Liver (tissue), 9 donors: ENCODE measurements around the gene KCNQ1. TPM values are rescaled to one million over a fixed set of nuclear protein-coding genes. Genes with fewer than 3 reads are reported as not detected.

ENCODE experiments used
- DNase-seq: peaks from one replicate; pipeline ENCODE4 v3.0.0-alpha.2; 2017; ENCODE audit warnings: low spot score
- H3K27ac ChIP-seq, 2 donors: one replicate each; pipeline ENCODE4 v1.7.0; 2013; ENCODE audit warnings: inconsistent platforms in 2 of 2, low read length in 2 of 2, control low read depth in 1 of 2, low read depth in 1 of 2, mild to moderate bottlenecking in 1 of 2
- H3K27me3 ChIP-seq, 4 donors: one replicate each; pipeline versions ENCODE4 v1.6.1 to v1.7.0; 2013; ENCODE audit warnings: low read length in 3 of 4, inconsistent platforms in 1 of 4, mild to moderate bottlenecking in 1 of 4, moderate library complexity in 1 of 4; ENCODE audit not compliant: control insufficient read depth in 4 of 4, insufficient read depth in 4 of 4
- H3K36me3 ChIP-seq, 4 donors: one replicate each; pipeline versions ENCODE4 v1.6.1 to v1.7.0; 2013; ENCODE audit warnings: low read length in 3 of 4, mild to moderate bottlenecking in 3 of 4, low read depth in 1 of 4, moderate library complexity in 1 of 4; ENCODE audit not compliant: control insufficient read depth in 4 of 4, insufficient read depth in 3 of 4
- H3K4me1 ChIP-seq, 4 donors: one replicate each; pipeline versions ENCODE4 v1.6.1 to v1.7.0; 2013; ENCODE audit warnings: low read length in 3 of 4, mild to moderate bottlenecking in 3 of 4, moderate library complexity in 1 of 4; ENCODE audit not compliant: control insufficient read depth in 4 of 4, insufficient read depth in 4 of 4
- H3K4me3 ChIP-seq, 3 donors: one replicate each; pipeline versions ENCODE4 v1.6.1 to v1.7.0; 2013; ENCODE audit warnings: low read length in 3 of 3, control low read depth in 1 of 3, low read depth in 1 of 3, mild to moderate bottlenecking in 1 of 3
- H3K9ac ChIP-seq, 2 donors: one replicate each; pipeline ENCODE4 v1.7.0; 2013; ENCODE audit warnings: low read length in 2 of 2, mild to moderate bottlenecking in 2 of 2, moderate library complexity in 2 of 2, control low read depth in 1 of 2, low read depth in 1 of 2
- H3K9me3 ChIP-seq, 4 donors: one replicate each; pipeline versions ENCODE4 v1.6.1 to v1.7.0; 2013; ENCODE audit warnings: low read length in 3 of 4; ENCODE audit not compliant: control insufficient read depth in 4 of 4
- ATF3 ChIP-seq: IDR thresholded peaks from 2 replicates; pipeline ENCODE4 v1.6.1; 2016; ENCODE audit warnings: antibody characterized with exemption
- EGR1 ChIP-seq, 2 donors: IDR thresholded peaks; 2 replicates each; pipeline ENCODE4 v1.6.1; 2016 to 2018; ENCODE audit warnings: antibody characterized with exemption in 2 of 2, low read depth in 2 of 2
- FOXA1 ChIP-seq: IDR thresholded peaks from 2 replicates; pipeline ENCODE4 v1.6.1; 2016; ENCODE audit warnings: antibody characterized with exemption
- FOXA2 ChIP-seq: IDR thresholded peaks from 2 replicates; pipeline ENCODE4 v1.6.1; 2016; ENCODE audit warnings: antibody characterized with exemption
- GABPA ChIP-seq, 2 donors: IDR thresholded peaks in 1 of 2; conservative IDR thresholded peaks in 1 of 2; 2 replicates each; pipeline ENCODE4 v1.6.1; 2016; ENCODE audit warnings: antibody characterized with exemption in 2 of 2, mild to moderate bottlenecking in 1 of 2, moderate library complexity in 1 of 2
- HNF4A ChIP-seq, 2 donors: conservative IDR thresholded peaks; 2 replicates each; pipeline ENCODE4 v1.6.1; 2016; ENCODE audit warnings: antibody characterized with exemption in 2 of 2, mild to moderate bottlenecking in 2 of 2
- HNF4G ChIP-seq: IDR thresholded peaks from 2 replicates; pipeline ENCODE4 v1.6.1; 2016; ENCODE audit warnings: antibody characterized with exemption
- JUND ChIP-seq, 2 donors: IDR thresholded peaks; 2 replicates each; pipeline ENCODE4 v1.6.1; 2016; ENCODE audit warnings: antibody characterized with exemption in 2 of 2
- MAX ChIP-seq: IDR thresholded peaks from 2 replicates; pipeline ENCODE4 v1.6.1; 2016; ENCODE audit warnings: antibody characterized with exemption
- RAD21 ChIP-seq, 2 donors: IDR thresholded peaks; 2 replicates each; pipeline ENCODE4 v1.6.1; 2016; ENCODE audit warnings: antibody characterized with exemption in 2 of 2, mild to moderate bottlenecking in 2 of 2
- REST ChIP-seq: IDR thresholded peaks from 2 replicates; pipeline ENCODE4 v1.6.1; 2016; ENCODE audit warnings: antibody characterized with exemption, mild to moderate bottlenecking
- RXRA ChIP-seq, 2 donors: IDR thresholded peaks; 2 replicates each; pipeline ENCODE4 v1.6.1; 2017 to 2018; ENCODE audit warnings: antibody characterized with exemption in 2 of 2, mild to moderate bottlenecking in 1 of 2
- TAF1 ChIP-seq: conservative IDR thresholded peaks from 2 replicates; pipeline ENCODE4 v1.6.1; 2016; ENCODE audit warnings: antibody characterized with exemption, mild to moderate bottlenecking
- YY1 ChIP-seq: IDR thresholded peaks from 2 replicates; pipeline ENCODE4 v1.6.1; 2016; ENCODE audit warnings: antibody characterized with exemption, mild to moderate bottlenecking
- ZBTB33 ChIP-seq: IDR thresholded peaks from 2 replicates; pipeline ENCODE4 v1.6.1; 2016; ENCODE audit warnings: antibody characterized with exemption
- WGBS: extraction: QIAGEN DNeasy Blood & Tissue Kit; methylation state at CpG from one replicate; pipeline ENCODE4 v1.1.7; 2013; 5-methylcytosine and 5-hydroxymethylcytosine counted together
- polyA plus RNA-seq, 2 donors: library from polyadenylated mRNA; stranded (reverse) in 1 of 2; unstranded in 1 of 2; fragments of 200-250 nt in 1 of 2; fragments of >200 nt in 1 of 2; fragmentation: Nextera tagmentation in 1 of 2; extraction: Ambion mirVana in 1 of 2; gene quantifications; one replicate each; pipeline versions ENCODE4 v1.2.1 to v1.2.3, GENCODE V29; 2013 to 2015
- total RNA-seq, 2 donors: library from RNA; depleted of rRNA; stranded (reverse); fragments of >200 nt; gene quantifications; one replicate each; pipeline ENCODE4 v1.2.3, GENCODE V29; 2014
- donor health status: healthy.
- donor health status: healthy.
- donor health status: healthy.
- donor health status: healthy.
- donor health status: healthy.

KCNQ1 gene
- total and polyA plus RNA-seq, 4 donors, result 0.31 to 2.2 (median 1.5) TPM

- no peak for DNase-seq
- no peaks in the 10 kb centered on the region for H3K9me3 ChIP-seq
- H3K4me1 ChIP-seq, result peaks cover 0 to 16% (median 0%) of the 10 kb centered on the region in 4 donors
- WGBS, result 62% methylated on average over 5 of the region's 5 CpGs
- no peak overlapping the region for H3K4me3 ChIP-seq
- no peak overlapping the region for H3K27ac ChIP-seq
- H3K27me3 ChIP-seq, result no peaks in the 10 kb centered on the region
- no peak overlapping the region for H3K9ac ChIP-seq
- H3K36me3 ChIP-seq, result no peaks in the 10 kb centered on the region
- TF ChIP-seq HNF4A (conservative IDR thresholded peaks at IDR 0.05), result peak in 1 of 2 donors; percentile 54
- no peak for TF ChIP-seq ATF3
These were observed 107.4 kb downstream of the KCNQ1 start for GRCh38 chr11:2552210-2552609.

- Histone ChIP-seq H3K9me3 (no peaks in the 10 kb centered on the region), H3K9ac (no peak overlapping the region), H3K36me3 (no peaks in the 10 kb centered on the region), H3K27me3 (no peaks in the 10 kb centered on the region), H3K4me3 (no peak overlapping the region), H3K27ac (no peak overlapping the region), H3K4me1 (peaks cover 0 to 16% (median 0%) of the 10 kb centered on the region in 4 donors)
- DNase-seq, result no peak
- no peak for TF ChIP-seq RXRA (IDR thresholded peaks at IDR 0.05)
- no peak for TF ChIP-seq ATF3
- TF ChIP-seq JUND (IDR thresholded peaks at IDR 0.05), result no peak
- no peak for TF ChIP-seq HNF4A (conservative IDR thresholded peaks at IDR 0.05)
- no peak for TF ChIP-seq MAX
- no peak for TF ChIP-seq YY1
- no peak for TF ChIP-seq TAF1
- no peak for TF ChIP-seq FOXA1
- no peak for TF ChIP-seq RAD21 (IDR thresholded peaks at IDR 0.05)
- no peak for TF ChIP-seq REST
- TF ChIP-seq HNF4G, result no peak
- no peak for TF ChIP-seq ZBTB33
- 94% methylated on average over 2 of the region's 2 CpGs for WGBS
These were observed 108.4 kb downstream of the KCNQ1 start for GRCh38 chr11:2553198-2553597.

- no peak for DNase-seq
- 61% methylated on average over 9 of the region's 9 CpGs for WGBS
These were observed 109.1 kb downstream of the KCNQ1 start for GRCh38 chr11:2553886-2554285.

More at GRCh38 chr11:2553886-2554285, 109.1 kb downstream of the KCNQ1 start:
- H3K4me3 ChIP-seq, result no peak overlapping the region
- no peaks in the 10 kb centered on the region for H3K36me3 ChIP-seq
- H3K9me3 ChIP-seq, result no peaks in the 10 kb centered on the region
- H3K27me3 ChIP-seq, result no peaks in the 10 kb centered on the region
- no peak overlapping the region for H3K27ac ChIP-seq
- H3K4me1 ChIP-seq, result peaks cover 0 to 16% (median 0%) of the 10 kb centered on the region in 4 donors
- no peak for TF ChIP-seq RAD21 (IDR thresholded peaks at IDR 0.05)
- no peak for TF ChIP-seq HNF4A (conservative IDR thresholded peaks at IDR 0.05)
- no peak for TF ChIP-seq GABPA (IDR thresholded peaks at IDR 0.05 in 1 of 2, conservative IDR thresholded peaks at IDR 0.05 in 1 of 2)
- TF ChIP-seq ZBTB33, result no peak
- TF ChIP-seq FOXA1, result no peak
- TF ChIP-seq YY1, result no peak
- TF ChIP-seq EGR1 (IDR thresholded peaks at IDR 0.05; ENCODE audit: low read depth in 2 of 2), result peak in 1 of 2 donors; percentile 80
- TF ChIP-seq RXRA (IDR thresholded peaks at IDR 0.05), result no peak
- no peak for TF ChIP-seq FOXA2
- no peak overlapping the region for H3K9ac ChIP-seq
